Colonic mucosa (tissue), 4 donors: ENCODE results near the gene GPI. TPM values are rescaled to one million over a fixed set of nuclear protein-coding genes. Genes with fewer than 3 reads are reported as not detected.

Experiments
- DNase-seq: peaks from one replicate; pipeline ENCODE4 v3.0.0-alpha.2; 2020
- H3K27ac ChIP-seq: fragments of 200-600 bp; one replicate; pipeline ENCODE4 v1.8.0; 2021
- H3K27me3 ChIP-seq: fragments of 200-600 bp; one replicate; pipeline ENCODE4 v1.8.0; 2021
- H3K36me3 ChIP-seq: fragments of 200-600 bp; one replicate; pipeline ENCODE4 v1.8.0; 2021
- H3K4me1 ChIP-seq: fragments of 200-600 bp; one replicate; pipeline ENCODE4 v1.8.0; 2021; ENCODE audit warnings: mild to moderate bottlenecking
- H3K4me3 ChIP-seq: fragments of 200-600 bp; one replicate; pipeline ENCODE4 v1.8.0; 2021
- H3K9ac ChIP-seq, 2 donors: one replicate each; pipeline ENCODE4 v1.7.0; 2013; ENCODE audit warnings: control low read depth in 2 of 2, low read depth in 2 of 2, low read length in 2 of 2
- H3K9me3 ChIP-seq: fragments of 200-600 bp; one replicate; pipeline ENCODE4 v1.8.0; 2021
- CTCF ChIP-seq: fragments of 200-600 bp; IDR thresholded peaks from one replicate; pipeline ENCODE4 v1.8.0; 2022; ENCODE audit warnings: antibody characterized with exemption, mild to moderate bottlenecking
- intact Hi-C: fragments of 100-400 bp; cut with DNase I; formaldehyde crosslinking; loops from one replicate; pipeline ENCODE4 v1.14.1; 2022
- total RNA-seq, 2 donors: library from RNA; stranded (reverse); fragmentation: NEBNext Ultra II Directional in 1 of 2; extraction: Animal tissue kit (Norgen Biotek cat#: 25700) in 1 of 2; gene quantifications; one replicate each; pipeline ENCODE4 v1.2.1, GENCODE V29; 2021
- donor health status: healthy.
- donor health status: DM: no; HTN: no; CAD: no.
- donor health status: DM: no; HTN: no; CAD: no.

The GPI gene
- total RNA-seq, 2 donors from 2014 or later, result 470 to 592 TPM

DNA sequence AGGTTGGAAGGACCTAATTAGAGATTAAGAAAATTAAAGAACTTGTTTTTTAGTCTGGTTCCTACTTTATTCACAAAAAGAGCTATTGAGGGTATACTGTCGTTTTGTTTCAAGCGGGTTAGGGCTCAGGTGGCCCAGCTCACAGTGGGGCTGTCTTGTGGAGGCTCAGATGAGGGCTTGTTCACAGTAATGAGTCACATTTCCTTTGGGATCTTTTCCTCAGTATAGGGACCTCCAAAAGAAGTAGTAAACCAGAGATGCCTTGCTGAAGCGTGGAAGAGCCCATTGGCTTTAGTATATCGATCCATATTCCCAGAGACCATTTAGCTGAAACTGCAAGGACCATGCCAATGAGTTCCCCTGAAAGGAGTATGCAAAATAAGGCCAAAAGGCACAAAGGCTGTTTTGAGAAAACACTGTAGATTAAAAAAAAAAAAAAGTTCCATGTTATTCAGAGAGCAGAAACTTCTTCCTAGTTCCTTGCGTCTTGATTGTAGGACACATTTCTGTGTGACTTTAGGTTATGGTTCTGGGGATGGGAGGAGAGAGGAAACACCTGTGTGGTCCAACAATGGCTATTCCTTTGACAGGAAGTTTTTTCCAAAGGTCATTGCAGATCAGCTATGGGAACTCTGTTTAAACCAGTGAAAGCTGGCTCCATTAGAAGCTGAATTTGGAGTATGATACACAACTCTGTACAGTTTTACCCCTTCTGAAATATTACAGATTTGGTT is 32.8 kb upstream of the GPI start:
- Histone ChIP-seq H3K36me3 (peaks cover 6% of the 10 kb centered on the region), H3K4me1 (no peaks in the 10 kb centered on the region), H3K27me3 (no peaks in the 10 kb centered on the region), H3K4me3 (no peak overlapping the region), H3K9me3 (no peaks in the 10 kb centered on the region), H3K9ac (no peak overlapping the region), H3K27ac (no peak overlapping the region)
- TF ChIP-seq CTCF, result no peak
- DNase-seq, result no peak
- intact Hi-C loops, result no loop called here

GRCh38 chr19:34335914-34336313 is 29.1 kb upstream of the GPI start:
- Histone ChIP-seq H3K9me3 (no peaks in the 10 kb centered on the region), H3K4me3 (no peak overlapping the region), H3K27ac (no peak overlapping the region), H3K36me3 (peaks cover 6% of the 10 kb centered on the region), H3K27me3 (no peaks in the 10 kb centered on the region), H3K9ac (no peak overlapping the region), H3K4me1 (no peaks in the 10 kb centered on the region)
- DNase-seq, result no peak
- TF ChIP-seq CTCF, result no peak
- intact Hi-C loops, result loop anchor here (5.0 kb wide), 1 partner anchor 99 kb away; no protein-coding TSS in a partner anchor

DNA sequence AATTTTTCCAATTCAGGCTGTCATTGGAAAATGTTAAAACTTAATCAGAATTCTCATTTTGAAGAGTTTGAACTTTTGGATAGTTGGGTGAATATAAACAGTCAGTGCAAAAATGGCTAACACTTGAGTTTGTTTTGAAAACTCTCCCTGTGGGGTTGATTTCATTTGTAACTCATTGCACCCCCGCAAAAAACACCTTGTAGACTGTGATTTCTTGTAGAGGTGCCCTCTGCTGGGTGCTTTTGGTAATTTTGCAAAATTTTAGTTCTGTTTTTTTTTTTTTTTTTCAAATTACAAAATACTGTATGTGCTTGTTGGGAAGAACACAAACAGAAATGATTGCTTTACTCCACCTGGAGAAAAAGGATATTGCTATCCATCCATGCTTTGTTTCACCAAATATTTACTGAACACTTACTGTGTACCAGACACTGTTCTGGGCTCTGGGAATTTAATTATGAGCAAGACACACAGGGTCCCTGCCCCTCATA is 28.2 kb upstream of the GPI start:
- no peak overlapping the region for H3K27ac ChIP-seq

DNA sequence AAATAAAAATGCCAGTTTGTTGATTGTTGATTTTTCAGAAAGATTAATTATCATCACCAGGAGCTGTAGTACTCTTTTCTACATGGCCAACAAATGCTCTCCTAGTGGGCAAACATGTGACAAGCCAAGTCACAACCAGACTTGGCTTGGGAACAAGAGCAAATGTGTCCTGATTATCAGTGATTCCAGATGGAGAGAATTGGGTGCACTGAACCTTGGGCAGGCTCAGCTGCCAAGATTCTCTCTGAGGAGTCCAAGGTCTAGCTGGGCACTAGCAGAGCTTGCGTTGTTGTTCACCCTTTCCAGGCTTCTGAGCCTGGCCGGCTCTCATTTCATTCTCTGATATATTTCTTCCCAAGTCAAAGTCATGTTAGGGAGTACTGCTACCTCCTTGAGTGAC is 27.3 kb upstream of the GPI start:
- Histone ChIP-seq H3K27ac (no peak overlapping the region), H3K27me3 (no peaks in the 10 kb centered on the region), H3K9me3 (no peaks in the 10 kb centered on the region), H3K36me3 (peaks cover 18% of the 10 kb centered on the region), H3K4me3 (no peak overlapping the region), H3K9ac (no peak overlapping the region), H3K4me1 (no peaks in the 10 kb centered on the region)
- TF ChIP-seq CTCF, result no peak
- intact Hi-C loops, result loop anchor here (5.0 kb wide), 1 partner anchor 100 kb away; no protein-coding TSS in a partner anchor
- no peak for DNase-seq

More for the DNA sequence above, 28.2 kb upstream of the GPI start:
- Histone ChIP-seq H3K36me3 (peaks cover 9% of the 10 kb centered on the region), H3K9me3 (no peaks in the 10 kb centered on the region), H3K27me3 (no peaks in the 10 kb centered on the region), H3K4me1 (no peaks in the 10 kb centered on the region), H3K9ac (no peak overlapping the region), H3K4me3 (no peak overlapping the region)
- intact Hi-C loops, result loop anchor here (5.0 kb wide), 1 partner anchor 100 kb away; no protein-coding TSS in a partner anchor
- peak; percentile 60 for TF ChIP-seq CTCF
- no peak for DNase-seq

DNA sequence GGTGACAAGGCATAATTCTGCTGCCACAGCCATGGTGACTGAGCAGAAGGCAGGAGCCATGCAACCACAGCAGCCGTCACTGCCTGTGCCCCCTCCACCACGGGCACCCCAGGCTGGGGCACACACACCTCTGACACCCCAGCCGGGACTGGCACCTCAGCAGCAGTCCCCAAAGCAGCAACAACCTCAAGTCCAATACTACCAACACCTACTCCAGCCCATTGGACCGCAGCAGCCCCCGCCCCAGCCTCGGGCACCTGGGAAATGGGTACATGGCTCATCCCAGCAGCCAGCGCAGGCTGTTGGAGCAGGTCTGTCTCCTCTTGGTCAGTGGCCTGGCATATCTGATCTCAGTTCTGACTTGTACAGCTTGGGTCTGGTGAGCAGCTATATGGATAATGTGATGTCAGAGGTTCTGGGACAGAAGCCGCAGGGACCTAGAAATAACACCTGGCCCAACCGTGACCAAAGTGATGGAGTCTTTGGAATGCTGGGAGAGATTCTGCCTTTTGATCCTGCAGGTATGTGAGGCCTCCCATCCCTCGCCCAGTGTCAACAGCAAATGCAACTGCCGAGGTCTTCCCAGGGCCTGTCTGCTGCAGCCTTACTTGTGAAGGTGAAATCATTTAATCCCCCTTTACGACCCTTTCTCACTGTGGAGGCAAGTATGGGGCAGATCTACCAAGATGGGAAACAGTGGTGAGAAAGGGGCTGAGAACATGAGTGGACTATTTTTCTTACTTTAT is 22.9 kb upstream of the GPI start:
- Histone ChIP-seq H3K27me3 (no peaks in the 10 kb centered on the region), H3K9me3 (no peaks in the 10 kb centered on the region), H3K4me1 (no peaks in the 10 kb centered on the region), H3K27ac (no peak overlapping the region), H3K36me3 (peaks cover 19% of the 10 kb centered on the region), H3K4me3 (no peak overlapping the region), H3K9ac (no peak overlapping the region)
- no peak for TF ChIP-seq CTCF
- intact Hi-C loops, result no loop called here
- no peak for DNase-seq
